Stimulated activated CD8-positive, alpha-beta memory T cell treated with anti-CD3 and anti-CD28 coated beads, Interleukin-2, amount 100 ng/mL, for 48 hours (primary cell): ENCODE measurements around the gene PRDM16.
"Not testable (repeated sequence)": the region's sequence is repeated elsewhere in the genome, so short reads cannot be mapped to it uniquely, and the experiment has no call there.

Source experiments
- DNase-seq, 2 donors: peaks; one replicate each; pipeline ENCODE4 v3.0.0-alpha.2; 2020; ENCODE audit warnings: low read depth in 2 of 2

PRDM16 gene

DNA sequence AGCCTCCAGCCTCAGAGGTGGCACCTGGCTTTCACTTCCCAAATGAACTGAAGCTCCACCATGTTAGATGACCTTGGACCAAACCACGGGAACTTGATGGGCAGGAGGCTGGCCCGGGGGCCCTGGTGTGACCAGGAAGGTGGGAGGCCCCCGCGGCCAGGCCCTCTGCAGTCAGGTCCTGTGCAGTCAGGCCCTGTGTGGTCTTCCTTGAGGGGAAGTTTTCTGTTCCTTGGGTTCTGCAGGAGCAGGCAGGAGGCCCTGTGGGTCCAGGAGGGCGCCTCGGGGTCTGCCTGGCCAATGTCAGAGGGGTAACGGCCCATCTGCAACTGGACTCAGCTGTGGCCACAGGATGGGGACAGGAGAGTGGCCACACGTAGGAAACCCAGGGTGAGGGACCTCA lies 13.0 kb downstream of the PRDM16 start:
- no peak for DNase-seq

DNA sequence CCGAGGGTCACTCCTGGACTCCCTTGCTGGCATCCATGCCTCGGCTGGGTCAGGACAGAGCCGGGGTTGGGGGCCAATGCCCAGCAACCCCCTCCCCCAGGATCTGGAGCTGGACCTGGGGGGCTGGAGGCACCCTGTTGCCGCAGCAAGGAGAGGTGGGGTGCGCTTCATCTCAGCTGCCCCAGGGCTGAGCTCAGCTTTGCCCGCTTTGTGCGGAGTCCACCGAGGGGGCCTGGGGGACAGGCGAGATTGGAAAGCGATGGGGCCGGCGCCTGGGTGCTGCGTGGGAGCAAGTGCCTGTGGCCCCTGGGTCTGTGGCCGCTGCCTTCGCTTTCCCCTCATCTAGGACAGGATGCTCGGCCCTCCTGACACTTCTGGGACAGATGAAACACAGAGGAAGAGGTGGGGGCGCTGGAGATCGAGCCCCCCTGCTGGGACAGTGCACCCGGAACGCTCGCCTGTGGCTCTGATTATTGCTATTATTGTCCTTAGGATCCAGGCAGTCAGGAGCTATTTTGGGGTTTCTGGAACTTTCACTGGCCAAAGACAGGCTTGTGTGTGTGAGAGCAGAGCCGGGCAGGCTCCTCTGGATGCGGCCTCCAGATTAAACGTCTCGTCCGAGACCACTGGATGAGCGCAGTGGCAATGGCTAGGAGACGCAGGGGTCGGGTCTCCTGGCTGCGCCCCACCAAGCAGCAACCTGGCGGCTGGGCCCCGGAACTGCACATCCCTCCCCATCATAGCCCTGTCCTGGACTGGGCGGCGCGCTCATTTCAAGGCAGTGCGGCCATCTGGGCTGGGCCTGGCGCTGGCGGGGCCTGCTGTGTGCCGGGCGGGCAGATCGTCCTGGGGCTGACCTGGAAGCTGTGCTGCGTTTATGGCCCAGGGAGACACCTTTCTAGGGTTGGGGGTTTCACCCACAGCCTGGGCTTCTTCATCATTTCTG lies 13.8 kb downstream of the PRDM16 start:
- no peak for DNase-seq

DNA sequence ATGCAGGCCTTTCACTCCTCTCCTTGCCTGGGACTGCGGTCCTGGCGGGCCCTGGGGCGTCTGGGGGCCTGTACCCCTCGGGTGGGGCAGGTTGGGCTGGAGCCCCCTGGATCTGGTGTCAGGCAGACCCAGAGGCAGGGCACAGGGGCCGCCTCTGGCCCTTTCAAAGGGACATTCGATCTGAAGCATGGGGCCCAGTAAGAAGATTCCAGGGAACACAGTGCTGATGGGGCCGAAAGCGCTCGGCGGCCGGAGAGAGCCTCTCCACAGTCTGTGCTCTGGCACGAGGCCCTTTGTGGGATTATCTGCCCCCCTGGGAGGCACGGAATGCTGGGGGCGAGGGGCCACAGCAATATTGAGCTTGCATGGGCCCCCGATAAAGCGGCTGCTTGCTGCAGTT lies 15.2 kb downstream of the PRDM16 start:
- no peak for DNase-seq

DNA sequence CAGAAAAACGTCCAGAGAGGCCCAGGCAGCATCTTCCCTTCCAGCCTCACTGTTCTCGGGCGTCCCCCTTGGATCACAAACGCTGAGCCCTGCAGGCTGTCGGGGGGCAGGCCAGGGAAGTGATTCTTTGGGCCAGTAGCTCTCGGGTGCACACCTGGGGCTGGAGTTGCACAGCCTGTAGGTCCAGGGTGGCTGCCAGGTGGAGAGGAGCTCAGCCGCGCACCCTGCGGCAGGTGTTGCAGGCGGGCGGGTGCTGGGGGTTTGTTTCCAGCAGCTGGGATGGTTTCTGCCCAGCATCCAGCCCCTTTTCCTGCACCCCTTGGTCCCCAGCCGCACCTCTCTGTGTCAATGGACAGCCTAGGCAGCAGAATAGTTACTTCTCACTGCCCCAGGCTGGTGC lies 15.7 kb downstream of the PRDM16 start:
- no peak for DNase-seq

DNA sequence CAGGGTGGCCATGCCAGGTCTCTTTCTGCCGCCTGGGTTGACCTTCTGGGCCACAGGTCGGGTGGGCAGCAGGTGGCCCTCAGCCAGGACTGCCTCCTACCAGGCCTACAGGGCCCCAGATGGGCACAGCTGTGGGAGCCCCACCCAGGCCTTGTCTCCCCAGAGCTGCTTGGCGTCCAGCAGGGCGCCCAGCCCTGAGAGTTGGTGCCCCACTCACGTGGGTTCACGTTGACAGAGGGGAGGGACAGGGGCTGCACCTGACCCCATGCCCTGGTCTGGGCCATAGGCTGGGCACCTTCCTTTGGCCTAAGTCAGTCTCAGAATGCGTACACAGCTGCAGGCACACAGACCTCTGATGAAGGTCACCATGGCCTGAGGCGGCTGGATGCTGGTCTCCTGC lies 16.7 kb downstream of the PRDM16 start:
- DNase-seq, result no peak

DNA sequence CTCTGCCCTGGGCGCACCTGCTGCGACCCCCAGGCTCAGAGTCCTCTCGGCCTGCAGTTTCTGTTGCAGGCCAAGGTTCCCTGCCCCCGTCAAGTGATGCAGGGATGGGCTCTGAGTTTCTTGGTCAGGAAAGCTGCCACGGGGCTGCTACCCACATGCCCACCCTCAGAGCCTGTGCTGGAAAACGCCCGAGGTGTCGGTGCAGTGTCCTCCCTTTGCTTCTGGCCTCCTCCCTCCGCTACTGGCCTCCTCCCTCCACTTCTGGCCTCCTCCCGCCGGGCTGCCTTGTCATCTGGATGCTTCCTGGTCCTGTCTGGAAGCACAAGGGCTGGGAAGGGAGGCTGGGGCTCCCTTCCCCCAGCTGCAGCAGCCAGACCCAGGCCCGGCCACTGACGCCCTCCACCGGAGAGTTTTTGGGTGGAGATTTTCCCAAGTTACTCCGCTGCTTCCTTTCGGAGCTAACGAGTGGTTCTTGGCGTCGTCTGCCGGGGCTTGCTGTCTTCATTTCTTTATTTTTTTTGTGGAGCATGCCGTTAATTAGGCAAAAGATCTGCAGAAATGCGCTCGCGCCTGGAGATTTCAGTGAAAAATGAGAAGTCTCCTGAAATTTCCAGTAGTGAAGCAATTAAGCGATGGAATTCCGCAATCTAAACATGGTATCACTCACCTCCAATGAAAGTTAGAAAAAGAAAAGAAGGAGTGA lies 17.4 kb downstream of the PRDM16 start:
- no peak for DNase-seq

DNA sequence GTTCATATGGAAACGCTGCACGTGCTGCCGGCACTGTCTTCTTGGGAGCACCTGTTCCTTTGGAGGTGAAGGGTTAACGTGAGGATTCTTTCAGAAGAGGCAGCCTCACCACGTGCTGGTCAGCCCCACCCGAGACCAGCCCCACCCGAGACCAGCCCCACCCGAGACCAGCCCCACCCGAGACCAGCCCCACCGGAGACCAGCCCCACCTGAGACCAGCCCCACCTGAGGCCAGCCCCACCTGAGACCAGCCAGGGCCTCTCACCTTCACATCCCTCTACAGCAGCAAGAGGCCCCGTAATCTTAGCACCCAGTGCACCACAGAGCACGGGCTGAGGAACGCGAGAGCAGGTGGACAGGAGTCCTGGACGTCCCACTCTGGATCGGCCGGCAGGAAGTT lies 18.0 kb downstream of the PRDM16 start:
- no peak for DNase-seq

DNA sequence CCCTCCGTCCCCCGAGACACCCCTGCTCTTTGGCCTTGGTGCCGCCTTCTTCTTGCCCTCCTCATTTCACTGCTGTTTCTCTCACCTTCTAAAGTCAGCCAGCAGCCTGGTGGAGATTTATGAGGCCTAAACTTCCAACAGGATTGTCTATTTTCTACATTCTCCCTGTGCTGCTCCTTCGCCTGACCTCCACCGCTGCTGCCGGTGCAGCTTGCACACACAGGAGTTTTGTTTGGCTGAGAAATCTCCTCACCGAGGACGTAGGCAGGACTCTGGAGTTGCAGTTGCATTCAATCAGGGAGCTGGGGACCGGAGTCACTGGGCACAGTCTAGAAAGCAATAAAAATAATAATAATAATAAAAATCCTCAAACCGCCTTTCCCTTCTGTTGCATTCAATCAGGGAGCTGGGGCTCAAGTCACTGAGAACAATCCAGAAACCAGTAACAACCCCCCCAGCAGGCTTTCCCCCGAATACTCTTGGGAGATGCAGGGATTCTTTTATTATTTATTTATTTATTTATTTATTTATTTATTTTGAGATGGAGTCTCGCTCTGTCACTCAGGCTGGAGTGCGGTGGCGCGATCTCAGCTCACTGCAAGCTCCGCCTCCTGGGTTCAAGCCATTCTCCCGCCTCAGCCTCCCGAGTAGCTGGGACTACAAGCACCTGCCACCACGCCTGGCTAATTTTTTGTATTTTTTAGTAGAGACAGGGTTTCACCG lies 19.1 kb downstream of the PRDM16 start:
- DNase-seq, result not testable (repeated sequence)

DNA sequence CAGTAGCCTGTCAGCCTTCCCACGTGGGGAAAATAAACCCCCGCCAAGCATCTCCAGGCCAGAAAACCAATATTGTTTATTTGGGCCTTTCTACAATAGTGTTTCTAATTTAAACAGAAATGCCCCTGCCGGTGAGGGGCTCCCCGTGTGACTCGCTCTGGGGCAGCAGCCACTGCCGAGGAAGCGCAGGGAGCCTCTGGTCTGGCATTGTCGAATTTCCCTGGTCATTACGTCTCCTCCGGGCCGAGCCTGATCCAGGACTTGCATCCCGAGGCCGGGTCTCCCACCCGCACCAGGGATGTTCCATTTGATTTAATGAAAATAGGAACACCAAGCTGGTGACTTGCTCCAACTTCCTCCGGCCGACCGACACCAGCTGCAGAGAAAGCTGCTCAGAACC lies 20.5 kb downstream of the PRDM16 start:
- DNase-seq, result no peak

DNA sequence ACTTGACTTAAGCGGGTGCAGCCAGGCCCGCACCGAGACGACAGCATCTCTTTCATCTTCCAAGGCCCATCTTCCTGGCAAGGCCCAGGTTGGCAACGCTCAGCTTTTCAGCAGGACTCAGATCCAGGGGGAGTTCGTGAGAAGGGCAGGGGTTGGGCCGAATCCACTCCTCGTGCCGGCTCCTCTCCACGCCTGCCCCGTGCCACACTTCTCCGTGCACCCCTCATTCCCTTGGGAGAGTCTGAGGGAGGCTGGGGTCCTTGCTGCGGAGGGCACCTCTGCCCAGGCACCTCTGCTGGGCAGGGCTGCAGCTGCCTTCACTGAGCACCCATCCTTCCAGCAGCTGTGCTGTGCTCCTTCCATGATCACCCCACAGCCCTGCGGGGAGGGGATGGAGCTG lies 22.3 kb downstream of the PRDM16 start:
- no peak for DNase-seq

DNA sequence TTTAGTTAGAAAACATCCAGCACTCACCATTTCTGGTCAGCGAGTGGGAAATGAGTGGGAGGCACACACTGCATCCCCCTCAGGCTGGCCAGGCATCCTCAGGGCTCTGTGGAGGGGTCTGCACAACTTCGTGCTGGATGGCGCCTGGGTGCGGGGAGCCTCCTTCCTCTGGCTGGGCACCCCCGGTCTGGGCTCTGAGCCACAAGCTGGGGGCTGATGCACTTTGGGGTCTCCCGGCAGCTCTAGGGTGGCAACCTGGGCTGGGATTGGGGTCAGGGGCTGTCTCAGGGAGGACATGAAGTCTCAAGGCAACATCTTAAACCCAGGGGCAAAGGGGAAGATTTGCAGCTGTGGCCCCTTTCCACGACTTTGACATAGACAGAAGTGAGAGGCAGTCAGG lies 23.5 kb downstream of the PRDM16 start:
- DNase-seq, result no peak

DNA sequence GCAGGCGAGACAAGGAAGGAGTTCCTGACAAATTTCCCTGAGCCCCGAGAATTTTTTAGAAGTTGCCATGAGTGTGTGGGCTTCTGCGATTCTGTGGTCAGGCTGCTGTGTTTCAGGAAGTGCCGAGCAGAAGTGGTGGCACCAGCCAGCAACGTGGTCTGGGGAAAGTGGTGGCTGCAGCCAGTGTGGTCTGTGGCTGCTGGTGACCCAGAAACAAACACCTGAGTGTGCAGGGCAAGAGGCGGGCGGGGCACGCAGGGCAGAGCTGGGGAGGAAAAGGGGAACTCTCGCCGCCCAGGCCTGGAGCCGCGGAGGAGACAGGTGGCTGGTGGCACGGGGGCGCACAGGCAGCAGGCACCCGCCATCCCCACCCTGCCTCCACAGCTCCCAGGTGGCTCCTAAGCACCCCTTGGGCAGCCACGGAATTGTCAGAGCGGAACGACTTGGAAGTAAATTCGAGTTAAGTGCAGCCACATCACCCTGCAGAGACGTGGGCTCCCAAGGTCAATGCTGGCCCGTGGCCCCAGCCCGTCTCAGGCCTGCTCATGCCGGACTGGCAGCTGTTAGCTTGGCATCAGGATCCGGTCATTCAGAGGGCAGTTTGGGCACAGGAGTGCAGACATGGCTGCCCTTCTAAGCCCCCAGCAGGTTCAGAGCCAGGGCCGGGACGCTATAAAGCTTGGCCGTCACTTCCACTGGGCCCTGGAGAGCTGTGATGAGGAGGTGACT lies 25.1 kb downstream of the PRDM16 start:
- DNase-seq, result no peak

DNA sequence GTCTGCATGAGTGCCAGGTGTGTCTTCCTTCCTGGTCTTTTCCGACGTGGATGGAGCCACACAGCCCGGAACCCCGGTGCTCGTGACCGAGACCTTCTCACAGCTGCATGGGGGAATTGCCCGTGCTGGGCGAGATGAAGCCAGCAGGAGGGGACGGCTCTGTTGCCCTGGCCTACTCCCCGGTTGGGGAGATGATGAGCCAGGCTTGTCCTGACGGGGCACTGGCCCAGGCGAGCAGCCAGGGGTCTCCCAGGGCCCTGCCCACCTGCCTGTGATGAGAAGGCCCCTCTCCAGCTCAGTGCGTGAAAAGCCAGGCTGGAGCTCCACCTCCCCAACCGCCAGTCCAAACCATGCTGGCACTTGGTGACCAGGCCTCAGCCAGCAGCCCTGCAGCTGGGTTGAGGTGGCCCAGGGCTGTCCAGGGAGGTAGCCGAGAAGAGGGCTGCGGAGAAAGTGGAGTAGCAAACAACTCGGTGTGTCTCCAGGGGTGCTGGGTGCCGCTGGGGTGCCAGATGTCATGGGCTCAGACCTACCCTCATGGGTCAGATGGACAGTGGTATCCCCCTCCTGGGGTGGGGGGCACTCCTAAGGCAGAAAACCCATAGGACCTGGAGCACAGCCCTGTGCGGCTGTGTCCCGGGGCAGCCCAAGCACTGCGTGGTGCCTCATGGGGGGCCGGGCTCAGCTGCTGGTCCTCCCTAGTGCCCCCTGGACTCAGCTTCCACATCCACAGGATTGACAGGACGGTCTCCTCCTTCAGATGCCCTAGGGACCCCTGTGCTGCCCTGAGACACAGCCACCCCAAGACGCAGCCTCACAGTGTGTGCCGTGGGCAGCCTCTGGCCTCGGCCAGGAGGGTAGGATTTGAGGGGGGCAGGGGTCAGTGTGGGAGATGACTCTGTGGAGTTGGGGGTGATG lies 26.1 kb downstream of the PRDM16 start:
- DNase-seq, result no peak

DNA sequence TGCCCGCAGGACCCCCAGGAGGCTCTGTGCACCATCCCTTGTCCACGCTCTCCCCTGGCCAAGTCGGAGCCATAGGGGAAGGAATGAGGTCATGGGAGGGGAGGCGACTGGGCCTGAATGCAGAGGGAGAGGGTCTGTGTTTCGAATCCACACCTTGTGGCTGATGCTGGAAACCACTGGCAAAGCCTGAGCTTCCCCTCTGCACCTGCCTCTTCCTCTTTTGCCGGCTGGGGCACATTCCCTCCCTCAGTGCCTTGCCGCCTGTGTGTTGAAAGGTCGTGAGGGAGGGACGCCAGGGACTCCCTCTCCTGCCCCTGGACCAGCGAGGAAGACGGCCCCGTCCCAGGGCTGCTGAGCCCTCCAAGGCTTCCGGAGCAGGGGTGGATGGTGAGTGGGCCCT lies 27.3 kb downstream of the PRDM16 start:
- DNase-seq, result no peak

DNA sequence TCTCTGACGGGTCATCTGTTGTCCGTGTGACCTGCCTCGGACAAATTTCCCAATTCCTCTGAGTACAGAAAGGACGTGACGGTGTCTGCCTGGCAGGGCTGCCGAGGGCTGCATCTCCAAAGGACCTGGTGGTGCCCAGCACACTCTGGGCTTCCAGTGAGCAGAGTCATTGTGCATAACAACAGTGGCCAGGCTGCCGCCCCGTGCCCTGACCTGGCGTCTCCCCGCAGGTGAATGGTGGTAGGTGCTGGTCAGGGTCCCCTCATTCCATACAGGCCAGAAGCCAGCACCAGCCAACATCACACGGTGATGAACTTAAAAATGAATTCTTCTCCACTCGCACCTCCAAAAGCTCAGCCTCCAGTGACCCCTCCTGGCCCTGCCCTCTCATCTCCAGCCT lies 28.2 kb downstream of the PRDM16 start:
- no peak for DNase-seq

DNA sequence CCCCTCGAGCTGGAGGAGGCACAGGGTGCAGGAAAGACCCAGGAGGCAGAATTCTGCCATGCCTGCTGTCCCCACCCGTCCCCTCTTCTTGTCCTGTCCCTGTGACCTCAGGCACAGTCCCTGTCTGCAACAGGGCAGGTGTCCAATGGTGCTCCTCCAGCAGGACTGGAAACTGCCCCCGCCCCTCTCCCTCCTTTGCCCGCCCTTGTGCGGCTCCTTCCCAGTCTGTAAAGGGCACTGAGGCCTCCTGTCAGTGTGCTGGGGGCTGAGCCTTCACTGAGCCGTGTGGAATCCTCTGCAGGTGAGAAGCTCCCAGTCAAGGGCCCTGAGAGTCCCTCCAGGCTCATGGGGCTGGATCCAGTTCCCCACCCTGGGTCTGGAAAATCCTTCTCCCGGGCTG lies 28.9 kb downstream of the PRDM16 start:
- DNase-seq, result no peak

DNA sequence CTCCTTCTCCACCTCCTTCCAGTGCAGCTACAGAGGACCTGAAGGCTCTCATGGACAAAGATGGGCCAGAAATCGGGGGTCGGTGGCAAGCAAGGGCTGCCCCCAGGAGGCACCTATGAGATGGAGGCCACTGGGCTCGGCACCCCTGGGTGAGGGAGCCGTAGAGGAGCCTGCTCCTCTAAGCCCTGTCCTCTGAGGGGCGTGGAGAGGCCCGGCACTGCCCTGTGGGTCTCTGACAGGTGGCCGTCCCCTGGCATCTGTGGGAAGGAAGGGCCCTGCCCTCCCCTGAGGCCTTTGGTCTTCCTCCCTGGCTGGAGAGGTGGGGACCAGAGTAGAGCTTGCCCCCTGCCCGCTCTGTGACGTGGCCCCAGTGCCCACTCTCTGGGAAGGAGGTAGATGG lies 30.9 kb downstream of the PRDM16 start:
- no peak for DNase-seq

DNA sequence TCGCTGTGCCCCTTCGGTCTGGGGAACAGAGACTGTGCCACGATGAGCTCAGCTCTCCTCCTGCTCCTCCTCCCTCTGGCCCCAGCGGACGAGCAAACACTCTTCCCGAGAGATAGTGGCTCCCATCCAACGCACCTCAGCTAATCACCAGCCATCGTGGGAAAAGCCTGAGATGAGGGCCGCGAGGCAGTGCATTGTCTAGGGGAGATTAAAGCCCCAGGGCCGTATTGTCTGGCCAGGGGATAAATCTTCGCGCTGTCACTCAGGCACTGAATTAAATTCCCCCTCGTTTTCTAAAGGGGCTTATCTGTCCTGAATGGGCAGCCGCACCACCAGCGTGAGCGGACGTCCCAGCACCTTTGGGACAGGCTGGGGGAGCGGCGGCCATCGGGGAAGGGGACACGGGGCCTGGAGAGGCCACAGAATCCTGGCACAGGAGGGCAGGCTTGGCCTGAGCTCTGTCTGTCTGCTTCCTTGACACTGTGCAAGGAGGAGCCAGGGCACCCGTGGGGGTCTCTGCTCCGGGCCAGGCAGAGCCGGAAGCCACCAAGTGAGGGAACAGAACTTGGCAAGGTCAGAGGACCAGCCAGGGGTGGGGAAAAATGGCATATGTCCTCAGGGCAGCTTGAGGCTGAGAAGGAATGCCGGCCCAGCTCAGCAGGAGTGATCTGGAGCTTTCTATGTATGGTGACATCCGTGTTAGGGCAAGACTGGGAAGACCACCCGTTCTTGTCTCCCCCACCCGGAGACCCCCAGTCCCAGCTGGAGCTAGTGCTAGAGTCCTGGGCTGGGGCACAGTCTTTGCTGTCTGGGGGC lies 32.3 kb downstream of the PRDM16 start:
- no peak for DNase-seq

DNA sequence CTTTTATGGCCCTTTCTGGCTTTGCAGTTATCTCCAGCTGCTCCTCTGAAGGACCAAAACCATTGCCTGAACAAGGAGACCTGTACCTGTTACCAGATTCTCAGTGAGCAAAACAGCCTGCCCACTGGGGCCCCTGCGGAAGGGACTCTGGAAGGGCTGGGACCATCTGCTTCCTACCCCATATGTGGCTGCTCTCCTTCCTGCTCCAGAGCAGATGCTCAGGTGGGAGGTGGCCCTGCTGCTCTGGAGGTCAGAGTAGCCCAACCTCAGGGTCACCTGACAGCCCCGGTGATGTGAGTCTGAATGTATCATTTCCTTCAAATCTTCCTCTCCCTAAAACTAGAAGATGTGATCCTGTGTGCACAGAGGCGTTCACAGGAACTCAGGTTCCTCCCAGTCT lies 33.6 kb downstream of the PRDM16 start:
- DNase-seq, result no peak
